Measurements from ENCODE around the gene DAPK2.

DAPK2 gene

GRCh38 chr15:64038878-64039610 lies 7.2 kb downstream of the DAPK2 start:
- TF ChIP-seq, protein P1, sequence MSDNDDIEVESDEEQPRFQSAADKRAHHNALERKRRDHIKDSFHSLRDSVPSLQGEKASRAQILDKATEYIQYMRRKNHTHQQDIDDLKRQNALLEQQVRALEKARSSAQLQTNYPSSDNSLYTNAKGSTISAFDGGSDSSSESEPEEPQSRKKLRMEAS (IDR thresholded peaks at IDR 0.05) = no peak
- no peak for TF ChIP-seq CREB1 (IDR thresholded peaks at IDR 0.05; ENCODE audit: low read depth)
- no peak for TF ChIP-seq EGR1 (IDR thresholded peaks at IDR 0.05)
- TF ChIP-seq TCF12 (IDR thresholded peaks at IDR 0.05; ENCODE audit: low read depth) = no peak
- TF ChIP-seq ZBTB7A (IDR thresholded peaks at IDR 0.05; ENCODE audit: low read depth) = no peak
- TF ChIP-seq, protein P2, sequence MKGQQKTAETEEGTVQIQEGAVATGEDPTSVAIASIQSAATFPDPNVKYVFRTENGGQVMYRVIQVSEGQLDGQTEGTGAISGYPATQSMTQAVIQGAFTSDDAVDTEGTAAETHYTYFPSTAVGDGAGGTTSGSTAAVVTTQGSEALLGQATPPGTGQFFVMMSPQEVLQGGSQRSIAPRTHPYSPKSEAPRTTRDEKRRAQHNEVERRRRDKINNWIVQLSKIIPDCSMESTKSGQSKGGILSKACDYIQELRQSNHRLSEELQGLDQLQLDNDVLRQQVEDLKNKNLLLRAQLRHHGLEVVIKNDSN (IDR thresholded peaks at IDR 0.05) = no peak
- no peak for TF ChIP-seq YY1 (IDR thresholded peaks at IDR 0.05; ENCODE audit: low read depth)
- no peak for TF ChIP-seq NFIC (IDR thresholded peaks at IDR 0.05)
- no peak for TF ChIP-seq TAF1 (IDR thresholded peaks at IDR 0.05; ENCODE audit: low read depth)
- no peak for TF ChIP-seq FOXM1 (IDR thresholded peaks at IDR 0.05; ENCODE audit: borderline replicate concordance, low read depth)
- no peak for TF ChIP-seq EP300 (IDR thresholded peaks at IDR 0.05; ENCODE audit: borderline replicate concordance)
- no peak for TF ChIP-seq REST (IDR thresholded peaks at IDR 0.05; ENCODE audit: low read depth)

DNA sequence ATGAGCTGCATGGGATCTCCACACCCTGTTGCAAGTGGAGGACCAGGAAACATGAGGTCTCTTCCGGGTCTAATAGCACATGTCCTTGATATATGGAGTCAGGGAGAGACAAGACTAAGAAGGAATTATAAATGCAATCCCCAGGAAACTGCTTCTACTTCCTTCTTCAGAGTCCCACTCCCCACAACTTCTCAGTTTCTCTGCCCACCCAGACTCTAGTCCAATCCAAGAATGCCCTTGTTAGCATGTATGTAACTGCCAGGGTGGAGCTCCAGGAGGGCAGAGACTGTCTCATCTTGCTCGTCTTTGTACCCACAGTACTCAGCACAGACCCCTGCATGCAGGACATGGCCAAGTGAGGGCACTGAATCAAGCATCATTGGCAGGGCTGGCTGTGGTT lies 8.3 kb downstream of the DAPK2 start:
- TF ChIP-seq YY1 (IDR thresholded peaks at IDR 0.05; ENCODE audit: low read depth) = no peak
- no peak for TF ChIP-seq TAF1 (IDR thresholded peaks at IDR 0.05; ENCODE audit: low read depth)
- no peak for TF ChIP-seq CEBPB (IDR thresholded peaks at IDR 0.05)
- TF ChIP-seq NFIC (IDR thresholded peaks at IDR 0.05) = no peak
- TF ChIP-seq REST (IDR thresholded peaks at IDR 0.05; ENCODE audit: low read depth) = no peak
- TF ChIP-seq EP300 (IDR thresholded peaks at IDR 0.05; ENCODE audit: borderline replicate concordance) = no peak
- TF ChIP-seq ZBTB7A (IDR thresholded peaks at IDR 0.05; ENCODE audit: low read depth) = no peak
- TF ChIP-seq, protein P2 (IDR thresholded peaks at IDR 0.05) = no peak
- no peak for TF ChIP-seq RAD21 (IDR thresholded peaks at IDR 0.05; ENCODE audit: low read depth)
- no peak for TF ChIP-seq CREB1 (IDR thresholded peaks at IDR 0.05; ENCODE audit: low read depth)
- no peak for TF ChIP-seq FOXM1 (IDR thresholded peaks at IDR 0.05; ENCODE audit: borderline replicate concordance, low read depth)
- no peak for TF ChIP-seq TEAD4 (IDR thresholded peaks at IDR 0.05)
- TF ChIP-seq, protein P1 (IDR thresholded peaks at IDR 0.05) = no peak
- no peak for TF ChIP-seq EGR1 (IDR thresholded peaks at IDR 0.05)
- TF ChIP-seq TCF12 (IDR thresholded peaks at IDR 0.05; ENCODE audit: low read depth) = no peak

- TF ChIP-seq FOXM1 (IDR thresholded peaks at IDR 0.05; ENCODE audit: borderline replicate concordance, low read depth) = no peak
These were observed 9.2 kb downstream of the DAPK2 start for GRCh38 chr15:64037116-64037515.

DNA sequence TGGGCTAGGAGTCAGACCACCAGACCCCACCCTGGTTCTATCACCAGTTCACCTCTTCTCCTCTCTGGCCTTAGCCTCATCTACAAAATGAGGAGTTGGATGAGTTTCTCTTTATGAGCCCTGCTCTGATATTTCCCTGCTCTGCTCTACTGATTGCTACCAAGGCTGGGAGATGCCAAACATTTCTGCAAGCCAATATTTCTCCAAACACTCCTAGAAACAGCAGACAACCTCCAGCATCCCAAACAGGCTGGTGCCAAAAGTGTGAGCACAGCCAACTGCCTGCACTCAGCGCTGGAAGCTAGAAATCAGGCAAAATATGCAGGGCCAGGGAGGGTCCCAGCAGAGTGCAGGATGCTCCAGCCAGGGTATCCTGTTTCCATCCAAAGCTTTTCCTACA lies 10.8 kb downstream of the DAPK2 start:
- TF ChIP-seq TEAD4 (IDR thresholded peaks at IDR 0.05) = no peak
- TF ChIP-seq TCF12 (IDR thresholded peaks at IDR 0.05; ENCODE audit: low read depth) = no peak
- no peak for TF ChIP-seq EP300 (IDR thresholded peaks at IDR 0.05; ENCODE audit: borderline replicate concordance)
- no peak for TF ChIP-seq CEBPB (IDR thresholded peaks at IDR 0.05)
- no peak for TF ChIP-seq ZBTB7A (IDR thresholded peaks at IDR 0.05; ENCODE audit: low read depth)
- TF ChIP-seq, protein P1 (IDR thresholded peaks at IDR 0.05) = no peak
- TF ChIP-seq REST (IDR thresholded peaks at IDR 0.05; ENCODE audit: low read depth) = no peak
- TF ChIP-seq, protein P2 (IDR thresholded peaks at IDR 0.05) = no peak
- TF ChIP-seq YY1 (IDR thresholded peaks at IDR 0.05; ENCODE audit: low read depth) = no peak
- no peak for TF ChIP-seq EGR1 (IDR thresholded peaks at IDR 0.05)
- TF ChIP-seq NFIC (IDR thresholded peaks at IDR 0.05) = no peak
- TF ChIP-seq RAD21 (IDR thresholded peaks at IDR 0.05; ENCODE audit: low read depth) = no peak
- no peak for TF ChIP-seq TAF1 (IDR thresholded peaks at IDR 0.05; ENCODE audit: low read depth)
- TF ChIP-seq CREB1 (IDR thresholded peaks at IDR 0.05; ENCODE audit: low read depth) = no peak
- no peak for TF ChIP-seq FOXM1 (IDR thresholded peaks at IDR 0.05; ENCODE audit: borderline replicate concordance, low read depth)

Measured in Ishikawa (cell line).